Lung (tissue), 12 donors: Measurements from ENCODE around the gene UBL5. TPM values are rescaled to one million over a fixed set of nuclear protein-coding genes. Genes with fewer than 3 reads are reported as not detected.

Experiments used
- ATAC-seq: fragments of 200-7000 bp; cut with Tn5 transposase; one replicate; pipeline ENCODE4 v1.9.1; 2020; ENCODE audit warnings: moderate number of reproducible peaks; ENCODE audit not compliant: insufficient read depth, low FRiP score
- DNase-seq, 3 donors: peaks; one replicate each; pipeline ENCODE4 v3.0.0-alpha.2; 2013 to 2017
- H3K27ac ChIP-seq, 2 donors: one replicate each; pipeline ENCODE4 v1.5.1; 2013; ENCODE audit warnings: mild to moderate bottlenecking in 2 of 2, moderate library complexity in 2 of 2, control low read depth in 1 of 2, inconsistent platforms in 1 of 2, low read depth in 1 of 2, low read length in 1 of 2
- H3K27me3 ChIP-seq, 3 donors: one replicate each; pipeline ENCODE4 v1.5.1; 2013; ENCODE audit warnings: low read length in 2 of 3; ENCODE audit not compliant: control insufficient read depth in 3 of 3, insufficient read depth in 3 of 3
- H3K36me3 ChIP-seq, 4 donors: one replicate each; pipeline ENCODE4 v1.5.1; 2013; ENCODE audit warnings: low read length in 4 of 4, mild to moderate bottlenecking in 1 of 4, moderate library complexity in 1 of 4; ENCODE audit not compliant: control insufficient read depth in 4 of 4, insufficient read depth in 4 of 4
- H3K4me1 ChIP-seq, 5 donors: one replicate each; pipeline ENCODE4 v1.5.1; 2013; ENCODE audit warnings: low read length in 5 of 5, mild to moderate bottlenecking in 2 of 5, moderate library complexity in 1 of 5; ENCODE audit not compliant: control insufficient read depth in 5 of 5, insufficient read depth in 5 of 5
- H3K4me3 ChIP-seq: one replicate; pipeline ENCODE4 v1.5.1; 2013; ENCODE audit warnings: mild to moderate bottlenecking, control low read depth, moderate library complexity
- H3K9ac ChIP-seq, 2 donors: one replicate each; pipeline ENCODE4 v1.5.1; 2013; ENCODE audit warnings: low read length in 2 of 2, control low read depth in 1 of 2; ENCODE audit not compliant: insufficient read depth in 1 of 2
- H3K9me3 ChIP-seq, 4 donors: one replicate each; pipeline ENCODE4 v1.5.1; 2013; ENCODE audit warnings: low read length in 3 of 4, mild to moderate bottlenecking in 1 of 4, moderate library complexity in 1 of 4; ENCODE audit not compliant: control insufficient read depth in 4 of 4, insufficient read depth in 3 of 4
- CTCF ChIP-seq: IDR thresholded peaks from 2 replicates; pipeline ENCODE4 v1.5.1; 2012; ENCODE audit warnings: mild to moderate bottlenecking; ENCODE audit errors: control extremely low read depth, extremely low read depth
- WGBS, 2 donors: extraction: QIAGEN DNeasy Blood & Tissue Kit; methylation state at CpG; one replicate each; pipeline ENCODE4 v1.1.7; 2013; 5-methylcytosine and 5-hydroxymethylcytosine counted together
- polyA plus RNA-seq, 2 donors: library from polyadenylated mRNA; stranded (reverse); fragments of 200-250 nt; gene quantifications; one replicate each; pipeline ENCODE4 v1.2.1, GENCODE V29; 2013
- total RNA-seq, 2 donors: library from RNA; depleted of rRNA in 1 of 2; stranded (reverse); fragments of >200 nt in 1 of 2; gene quantifications; one replicate each; pipeline ENCODE4 v1.2.1, GENCODE V29; 2014 to 2021
- donor health status: control.
- donor health status: control.
- donor health status: Bipolar disorder and iron deficiency.
- donor health status: healthy.
- donor health status: DM: yes; HTN: yes; CAD: no.

UBL5 gene
- total and polyA plus RNA-seq, 4 donors, result 102 to 1,378 (median 436) TPM

GRCh38 chr19:9797871-9798270 is 29.8 kb upstream of the UBL5 start:
- Histone ChIP-seq H3K9ac (no peak overlapping the region), H3K27ac (no peak overlapping the region), H3K9me3 (no peaks in the 10 kb centered on the region), H3K4me1 (peaks cover 0 to 1% (median 0%) of the 10 kb centered on the region in 5 donors), H3K4me3 (no peak overlapping the region), H3K36me3 (no peaks in the 10 kb centered on the region), H3K27me3 (no peaks in the 10 kb centered on the region)
- no peak for ATAC-seq
- DNase-seq, result no peak
- TF ChIP-seq CTCF, result no peak
- WGBS, 2 donors, result 77 to 83% methylated on average over 5 of the region's 5 CpGs

DNA sequence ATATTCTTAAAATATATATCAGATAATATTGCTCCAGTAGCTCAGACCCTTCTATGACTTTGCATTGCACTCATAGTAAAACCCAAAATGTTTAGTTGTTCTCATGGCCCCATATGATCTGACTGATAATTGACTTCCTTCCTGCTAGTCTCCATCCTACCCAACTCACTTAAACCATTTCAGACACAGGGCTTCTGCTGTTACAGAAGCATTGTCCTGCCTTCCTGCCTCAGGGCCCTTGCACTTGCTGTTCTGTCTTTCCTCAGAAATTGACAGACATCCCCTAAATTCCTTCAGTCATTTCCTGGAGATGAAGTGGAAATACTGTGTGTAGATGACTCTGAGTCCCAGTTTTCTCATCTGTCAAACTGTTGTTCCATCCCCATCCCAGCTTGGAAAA is 28.6 kb upstream of the UBL5 start:
- no peak for DNase-seq
- no peak for ATAC-seq
- Histone ChIP-seq H3K9ac (no peak overlapping the region), H3K27ac (no peak overlapping the region), H3K4me3 (no peak overlapping the region), H3K27me3 (no peaks in the 10 kb centered on the region), H3K9me3 (no peaks in the 10 kb centered on the region), H3K36me3 (peaks cover 0 to 1% (median 0%) of the 10 kb centered on the region in 4 donors), H3K4me1 (no peaks in the 10 kb centered on the region)
- TF ChIP-seq CTCF, result no peak

DNA sequence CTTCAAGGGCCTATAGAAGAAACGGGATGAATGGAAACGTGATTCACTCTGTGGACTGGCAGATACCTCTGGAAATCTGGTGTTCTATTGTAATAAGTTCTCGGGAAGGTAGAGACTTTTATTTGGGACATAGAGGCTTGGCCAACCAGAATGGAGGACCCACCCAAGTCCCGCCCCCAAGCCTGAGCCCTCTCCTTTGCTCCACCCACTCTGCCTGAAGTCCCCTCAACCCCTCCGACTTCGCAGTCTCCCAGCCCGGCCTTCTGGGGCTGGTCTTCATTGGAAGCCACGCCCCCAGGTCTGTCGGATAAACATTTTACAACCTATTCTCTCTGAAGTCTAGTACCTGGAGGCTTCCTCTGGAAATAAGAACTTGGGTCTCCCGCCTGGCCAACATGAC is 25.7 kb upstream of the UBL5 start:
- ATAC-seq, result no peak
- 90 to 94% methylated on average over 10 of the region's 10 CpGs for WGBS, 2 donors
- TF ChIP-seq CTCF, result no peak
- Histone ChIP-seq H3K9me3 (no peaks in the 10 kb centered on the region), H3K27me3 (no peaks in the 10 kb centered on the region), H3K27ac (no peak overlapping the region), H3K9ac (no peak overlapping the region), H3K4me3 (no peak overlapping the region), H3K4me1 (no peaks in the 10 kb centered on the region), H3K36me3 (peaks cover 4 to 7% (median 5%) of the 10 kb centered on the region in 4 donors)
- no peak for DNase-seq

- 95 to 97% methylated on average over 3 of the region's 3 CpGs for WGBS, 2 donors
- no peak for ATAC-seq
- H3K4me1 ChIP-seq, result no peaks in the 10 kb centered on the region
- TF ChIP-seq CTCF, result no peak
- peaks cover 16 to 32% (median 19%) of the 10 kb centered on the region in 4 donors for H3K36me3 ChIP-seq
- H3K9ac ChIP-seq, result no peak overlapping the region
- no peaks in the 10 kb centered on the region for H3K9me3 ChIP-seq
- DNase-seq, result no peak
- no peak overlapping the region for H3K4me3 ChIP-seq
- no peaks in the 10 kb centered on the region for H3K27me3 ChIP-seq
- no peak overlapping the region for H3K27ac ChIP-seq
Measured at GRCh38 chr19:9806803-9807202, 20.9 kb upstream of the UBL5 start.
